ENCODE measurements around the gene CIC.

GRCh38 chr19:42282819-42283187 is 13.8 kb downstream of the CIC start:
- TF ChIP-seq BRF2 (CRISPR knock-in tag; IDR thresholded peaks at IDR 0.05) = no peak
- no peak for TF ChIP-seq HNRNPK (IDR thresholded peaks at IDR 0.05; ENCODE audit: low read depth, low read length, poor library complexity, severe bottlenecking)
- TF ChIP-seq SP2 (CRISPR knock-in tag; IDR thresholded peaks at IDR 0.05) = no peak
- no peak for TF ChIP-seq ELF1 (CRISPR knock-in tag; IDR thresholded peaks at IDR 0.05)
- TF ChIP-seq ARID3A (IDR thresholded peaks at IDR 0.05; ENCODE audit: low read depth, low read length) = no peak
- TF ChIP-seq ZNF274 (CRISPR knock-in tag; IDR thresholded peaks at IDR 0.05) = no peak
